Omental fat pad (tissue), 4 donors: ENCODE results near the gene GFER. TPM values are rescaled to one million over a fixed set of nuclear protein-coding genes. Genes with fewer than 3 reads are reported as not detected.
A peak's percentile ranks its signal among the peaks of the same experiment; 100 is the strongest.

Source experiments
- ATAC-seq: fragments of 150-250 bp; one replicate; pipeline ENCODE4 v1.9.1; 2016; ENCODE audit warnings: mild to moderate bottlenecking, moderate library complexity; ENCODE audit not compliant: low FRiP score
- DNase-seq: peaks from one replicate; pipeline ENCODE4 v3.0.0-alpha.2; 2019; ENCODE audit warnings: low spot score
- CTCF ChIP-seq, 3 donors: fragments of 450-650 bp; IDR thresholded peaks; one replicate each; pipeline ENCODE4 v1.5.1; 2016 to 2017; ENCODE audit warnings: antibody characterized with exemption in 3 of 3, mild to moderate bottlenecking in 3 of 3, moderate library complexity in 2 of 3
- total RNA-seq, 4 donors: library from RNA; depleted of rRNA; stranded (reverse); fragments of >200 nt; gene quantifications; one replicate each; pipeline ENCODE4 v1.1.0, GENCODE V29; 2016

GFER gene
- total RNA-seq, 4 donors from 2014 or later: 11.9 to 18.4 (median 16.0) TPM

DNA sequence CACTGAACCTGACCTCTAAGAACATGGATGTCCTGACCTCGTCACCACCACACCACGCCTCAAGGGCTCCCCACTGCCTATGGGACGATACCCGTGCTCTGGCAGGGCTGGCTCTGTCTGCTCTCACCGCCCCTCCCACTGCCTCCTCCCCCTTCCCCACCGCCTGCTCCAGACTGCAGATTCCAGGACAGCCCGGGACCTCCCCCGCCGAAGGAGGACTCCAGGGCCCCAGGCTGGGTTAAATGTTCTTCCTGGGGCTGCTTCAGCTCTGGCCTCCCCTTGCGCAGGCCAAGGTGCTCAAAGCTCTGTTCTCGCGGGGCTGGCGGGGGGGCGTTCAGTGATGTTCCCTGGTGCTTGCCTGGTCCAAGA is 38.7 kb downstream of the GFER start:
- no peak for DNase-seq
- peak; percentile 25 for ATAC-seq
- TF ChIP-seq CTCF (IDR thresholded peaks at IDR 0.05): no peak

DNA sequence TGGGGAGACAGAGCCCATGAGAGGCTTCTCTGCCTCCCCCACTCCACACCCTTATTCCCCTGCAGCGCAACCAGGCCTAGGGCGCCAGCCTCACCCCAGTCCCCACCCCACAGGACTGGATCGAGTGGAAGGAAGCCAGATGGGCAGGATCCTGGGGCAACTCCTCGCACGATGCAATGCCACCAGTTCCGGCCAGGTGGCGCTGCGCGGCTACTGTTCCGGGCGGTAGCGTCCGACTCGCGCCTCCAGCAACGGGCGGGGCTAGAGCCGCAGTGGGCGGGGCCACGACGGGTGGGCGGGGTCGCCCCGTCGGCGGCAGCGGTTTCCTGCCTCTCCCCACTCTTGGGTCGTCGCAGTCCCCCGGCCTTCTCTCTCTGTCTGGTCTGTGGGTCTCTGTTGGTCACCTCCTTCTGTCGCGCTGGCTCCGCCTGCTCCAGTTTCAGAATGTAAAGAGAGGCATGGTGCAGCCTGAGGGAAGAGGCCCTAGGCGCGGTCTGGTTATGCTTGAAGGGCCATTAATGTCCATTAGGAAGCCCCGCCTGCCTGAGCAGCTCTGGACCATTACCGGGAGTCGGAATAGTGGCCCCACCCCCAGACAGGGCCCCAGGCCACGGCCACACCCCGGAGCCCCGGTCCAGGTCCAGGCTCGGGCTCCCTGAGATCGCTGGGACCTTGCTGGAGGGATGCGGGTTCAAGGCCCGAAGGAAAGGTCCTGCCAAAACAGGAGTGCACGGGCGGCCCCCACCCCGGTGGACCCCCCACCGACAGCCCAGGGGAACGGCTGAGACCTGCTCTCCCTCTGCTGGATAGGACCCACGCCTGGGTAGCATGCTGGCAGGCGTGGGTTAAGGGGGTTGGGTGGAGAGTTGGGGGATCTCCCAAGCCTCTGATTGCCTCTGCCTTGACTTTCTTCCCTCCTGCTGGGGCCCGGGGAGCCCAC is 39.4 kb downstream of the GFER start:
- TF ChIP-seq CTCF (IDR thresholded peaks at IDR 0.05): peak in 2 of 3 donors; percentile 80 to 92
- ATAC-seq (peak; percentile 90), DNase-seq (peak; percentile 92)

- DNase-seq (no peak), ATAC-seq (no peak)
- no peak for TF ChIP-seq CTCF (IDR thresholded peaks at IDR 0.05)
Observed at GRCh38 chr16:2024032-2024420, 40.0 kb downstream of the GFER start.

- DNase-seq (no peak), ATAC-seq (no peak)
- no peak for TF ChIP-seq CTCF (IDR thresholded peaks at IDR 0.05)
Observed at GRCh38 chr16:2025251-2025650, 41.3 kb downstream of the GFER start.

- DNase-seq (no peak), ATAC-seq (no peak)
- no peak for TF ChIP-seq CTCF (IDR thresholded peaks at IDR 0.05)
Observed at GRCh38 chr16:2025878-2026460, 42.0 kb downstream of the GFER start.

- no peak for ATAC-seq
- TF ChIP-seq CTCF (IDR thresholded peaks at IDR 0.05): no peak
- DNase-seq: no peak
Observed at GRCh38 chr16:2026461-2027023, 42.5 kb downstream of the GFER start, which contains the start of gene NHERF2. NHERF2 (plus strand) TSS chr16:2026902; CDS start chr16:2027006, 104 bp downstream.
